AG08395 (cell line): ENCODE results near the gene BIRC7.

Experiments
- DNase-seq: peaks from one replicate; pipeline ENCODE4 v3.0.0; 2012; ENCODE audit warnings: mixed read lengths, low spot score

BIRC7 gene

DNA sequence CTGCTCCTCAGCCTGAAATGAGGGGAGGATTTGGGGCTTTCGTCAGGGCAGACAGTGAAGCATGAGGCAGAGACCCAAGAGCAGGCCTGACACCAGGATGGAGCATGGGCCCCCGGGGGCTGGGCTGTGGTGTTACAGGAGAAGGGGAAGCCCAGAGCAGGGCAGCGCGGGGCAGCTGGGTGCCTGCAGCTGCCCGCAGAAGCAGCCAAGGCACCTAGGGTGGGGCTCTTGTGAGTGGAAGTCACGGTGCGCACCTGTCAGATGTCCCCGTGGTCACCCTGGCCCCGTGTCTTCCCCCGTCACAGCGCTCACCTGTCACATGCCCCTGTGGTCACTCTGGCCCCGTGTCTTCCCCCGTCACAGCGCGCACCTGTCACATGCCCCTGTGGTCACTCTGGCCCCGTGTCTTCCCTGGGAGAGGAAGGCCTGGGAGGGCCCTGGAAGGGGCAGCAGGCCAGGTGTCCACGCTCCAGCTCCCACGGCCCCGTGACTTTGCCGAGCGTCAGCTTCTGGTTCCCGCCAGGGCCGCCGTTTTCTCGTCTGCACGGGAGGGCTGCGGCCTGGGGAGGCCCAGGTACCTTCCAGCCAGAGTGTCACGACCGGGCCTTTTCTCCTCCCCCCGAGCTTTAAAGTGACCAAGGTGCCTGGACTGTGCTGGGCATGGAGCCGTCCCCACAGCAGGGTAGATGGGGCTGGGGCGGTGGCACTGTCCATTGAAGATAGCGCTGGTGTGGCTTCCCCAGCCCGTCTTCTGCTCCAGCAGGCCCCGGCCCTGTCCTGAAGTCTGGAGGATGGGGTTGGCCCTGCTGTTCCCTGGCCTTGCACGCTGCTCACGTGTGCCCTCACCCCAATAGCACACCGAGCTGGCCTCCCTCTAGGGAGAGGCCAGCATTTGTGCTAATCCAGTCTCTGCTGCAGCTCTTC is 46.3 kb downstream of the BIRC7 start:
- no peak for DNase-seq

DNA sequence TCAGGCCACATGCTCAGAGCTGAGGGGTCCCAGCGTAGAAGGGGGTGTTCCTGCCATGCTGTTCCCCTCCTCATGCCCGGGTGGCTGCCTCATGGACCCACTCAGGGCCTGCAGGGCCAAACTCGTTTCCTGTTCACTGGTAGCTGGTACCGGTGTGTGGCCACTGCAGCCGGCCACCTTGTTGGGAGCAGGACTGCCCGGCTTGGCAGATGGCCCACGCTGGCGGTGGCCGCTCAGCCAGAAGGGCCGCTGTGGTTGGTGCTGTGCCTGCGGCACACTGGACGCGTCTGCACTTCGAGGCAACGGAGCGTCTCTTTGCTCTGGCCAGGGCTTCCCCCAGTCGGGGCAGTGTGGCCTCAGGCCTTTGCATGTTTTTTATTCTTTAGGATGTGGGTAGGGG is 47.2 kb downstream of the BIRC7 start:
- no peak for DNase-seq

DNA sequence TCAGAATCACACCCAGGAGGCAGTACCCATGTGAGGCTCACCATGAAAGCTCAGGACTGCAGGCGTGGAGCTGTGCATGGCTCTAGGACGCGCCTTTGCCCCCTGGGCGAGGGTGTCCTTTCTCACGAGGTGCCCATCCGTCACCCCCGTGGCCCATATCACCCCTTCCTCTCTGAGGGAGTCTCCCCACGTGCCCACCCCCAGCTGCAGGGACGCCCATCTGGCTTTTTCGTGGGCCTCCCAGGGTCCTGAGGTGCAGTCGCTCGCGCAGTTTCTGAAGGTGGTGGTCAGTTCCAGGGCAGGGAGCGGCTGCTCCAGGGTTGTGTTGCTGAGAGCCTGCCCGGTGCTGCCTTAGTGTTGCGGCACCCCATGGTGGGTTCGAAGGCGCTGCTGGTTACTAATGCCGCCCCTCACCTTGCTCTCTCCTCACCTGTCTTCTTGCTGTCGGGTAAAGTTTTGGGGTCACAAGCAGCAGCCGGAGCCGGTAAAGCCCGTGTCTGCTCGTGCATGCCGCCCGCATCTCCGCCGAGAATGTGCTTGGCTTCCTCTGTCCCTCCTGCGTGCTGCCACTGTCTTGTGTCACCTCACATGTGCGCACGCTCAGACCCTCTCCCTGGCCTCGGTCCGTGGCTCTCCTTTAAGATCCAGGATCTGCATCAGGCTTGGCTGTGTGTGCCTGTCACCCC is 47.8 kb downstream of the BIRC7 start:
- DNase-seq = no peak

DNA sequence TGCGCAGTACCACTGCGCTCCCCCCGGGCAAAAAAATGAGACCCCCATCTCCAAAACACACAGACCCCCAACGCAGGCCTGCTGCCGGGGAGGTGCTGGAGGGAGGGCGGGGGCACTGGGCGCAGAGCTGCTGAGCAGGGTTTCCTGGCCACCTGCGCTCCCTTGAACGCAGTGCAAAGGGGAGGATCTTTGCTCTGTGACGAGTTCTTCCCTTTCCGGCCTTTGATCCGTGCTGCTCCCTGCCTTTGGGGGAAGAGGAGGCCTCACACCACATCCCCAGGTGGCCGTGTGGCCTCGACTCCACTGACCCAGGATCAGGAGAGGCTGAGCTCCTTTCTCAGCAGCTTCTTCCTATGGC is 48.4 kb downstream of the BIRC7 start:
- no peak for DNase-seq

DNA sequence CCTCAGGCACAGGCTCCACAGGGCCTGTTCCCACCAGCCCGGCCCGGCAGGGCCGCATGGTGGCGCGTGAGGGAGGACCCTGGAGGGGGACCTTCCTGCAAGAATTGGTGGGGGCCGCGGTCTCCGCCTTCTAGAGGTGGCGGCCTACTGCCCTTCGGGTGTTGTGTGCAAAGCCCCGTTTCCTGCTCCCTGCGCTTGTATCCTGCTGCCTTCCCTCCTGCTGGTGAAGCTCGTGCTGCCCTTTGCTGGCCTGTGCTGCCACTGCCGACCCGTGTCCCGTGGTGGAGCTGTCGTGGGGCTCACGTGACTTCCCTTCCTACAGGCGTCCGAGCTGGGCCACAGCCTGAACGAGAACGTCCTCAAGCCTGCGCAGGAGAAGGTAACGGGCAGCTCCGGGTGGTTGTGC is 48.8 kb downstream of the BIRC7 start:
- DNase-seq = no peak

DNA sequence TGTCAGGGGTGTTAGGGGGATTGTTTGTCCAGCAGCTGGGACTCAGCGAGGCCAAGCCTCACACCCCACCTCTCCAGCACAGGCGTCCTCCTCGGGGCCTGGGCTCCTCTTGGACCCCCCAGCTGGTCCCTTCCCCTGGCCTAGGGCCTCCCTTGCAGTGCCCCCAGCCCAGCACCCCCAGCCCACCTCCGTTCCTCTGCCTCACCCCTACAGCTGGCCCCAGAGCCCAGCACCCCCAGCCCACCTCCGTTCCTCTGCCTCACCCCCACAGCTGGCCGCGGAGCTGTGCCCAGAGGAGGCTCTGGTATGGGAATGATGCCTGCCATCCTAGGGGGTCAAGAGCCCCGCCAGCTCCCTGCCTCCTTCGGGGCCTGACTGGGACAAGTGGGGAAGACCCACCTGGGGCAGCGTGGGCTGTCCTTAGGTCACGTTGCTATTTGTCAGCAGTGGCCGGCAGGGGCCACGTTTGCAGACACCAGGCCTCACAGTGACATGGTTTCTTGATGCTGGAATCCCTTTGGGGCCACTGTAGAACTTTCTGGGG is 49.3 kb downstream of the BIRC7 start:
- DNase-seq = no peak

DNA sequence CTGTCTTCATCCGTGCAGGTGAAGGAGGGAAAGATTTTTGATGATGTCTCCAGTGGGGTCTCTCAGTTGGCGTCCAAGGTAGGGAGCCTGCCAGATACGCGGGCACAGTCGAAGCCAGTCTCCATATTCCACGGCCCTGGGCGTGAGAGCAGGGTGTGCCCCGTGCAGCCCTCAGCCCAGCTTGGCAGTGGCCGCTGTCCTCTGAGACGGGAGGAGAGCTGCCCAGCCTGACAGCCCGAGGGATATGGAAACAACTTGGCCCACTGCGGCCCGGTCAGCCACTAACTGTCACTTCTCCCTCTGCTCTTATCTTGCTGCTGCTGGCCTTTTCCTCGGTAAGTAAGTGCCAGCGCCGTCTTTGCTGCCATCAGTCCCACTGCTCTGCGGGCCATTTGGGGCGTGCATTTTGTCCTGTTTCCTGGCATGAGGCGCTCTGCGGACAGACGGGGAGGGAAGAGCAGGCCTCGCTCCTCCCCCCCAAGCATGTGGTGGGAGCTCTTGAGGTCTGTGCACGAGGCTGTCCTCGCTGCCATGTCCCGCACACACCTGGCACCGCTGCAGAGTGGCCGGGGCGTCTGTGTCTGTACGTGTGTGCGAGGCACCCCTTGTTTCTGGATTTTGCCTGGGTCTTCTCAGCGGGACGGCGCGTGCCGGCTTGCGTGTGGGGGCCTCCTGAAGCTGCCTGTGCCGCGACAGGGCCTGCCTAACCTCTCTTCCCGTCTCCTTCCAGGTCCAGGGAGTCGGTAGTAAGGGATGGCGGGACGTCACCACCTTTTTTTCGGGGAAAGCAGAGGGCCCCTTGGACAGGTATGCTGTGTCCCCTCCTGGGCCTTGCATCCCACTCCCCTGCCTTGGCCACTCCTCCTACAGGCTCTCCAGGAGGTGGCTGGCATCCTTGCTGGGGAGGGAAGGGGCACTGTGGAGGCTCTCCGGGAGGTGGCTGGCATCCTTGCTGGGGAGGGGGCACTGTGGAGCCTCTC is 50.2 kb downstream of the BIRC7 start:
- no peak for DNase-seq

DNA sequence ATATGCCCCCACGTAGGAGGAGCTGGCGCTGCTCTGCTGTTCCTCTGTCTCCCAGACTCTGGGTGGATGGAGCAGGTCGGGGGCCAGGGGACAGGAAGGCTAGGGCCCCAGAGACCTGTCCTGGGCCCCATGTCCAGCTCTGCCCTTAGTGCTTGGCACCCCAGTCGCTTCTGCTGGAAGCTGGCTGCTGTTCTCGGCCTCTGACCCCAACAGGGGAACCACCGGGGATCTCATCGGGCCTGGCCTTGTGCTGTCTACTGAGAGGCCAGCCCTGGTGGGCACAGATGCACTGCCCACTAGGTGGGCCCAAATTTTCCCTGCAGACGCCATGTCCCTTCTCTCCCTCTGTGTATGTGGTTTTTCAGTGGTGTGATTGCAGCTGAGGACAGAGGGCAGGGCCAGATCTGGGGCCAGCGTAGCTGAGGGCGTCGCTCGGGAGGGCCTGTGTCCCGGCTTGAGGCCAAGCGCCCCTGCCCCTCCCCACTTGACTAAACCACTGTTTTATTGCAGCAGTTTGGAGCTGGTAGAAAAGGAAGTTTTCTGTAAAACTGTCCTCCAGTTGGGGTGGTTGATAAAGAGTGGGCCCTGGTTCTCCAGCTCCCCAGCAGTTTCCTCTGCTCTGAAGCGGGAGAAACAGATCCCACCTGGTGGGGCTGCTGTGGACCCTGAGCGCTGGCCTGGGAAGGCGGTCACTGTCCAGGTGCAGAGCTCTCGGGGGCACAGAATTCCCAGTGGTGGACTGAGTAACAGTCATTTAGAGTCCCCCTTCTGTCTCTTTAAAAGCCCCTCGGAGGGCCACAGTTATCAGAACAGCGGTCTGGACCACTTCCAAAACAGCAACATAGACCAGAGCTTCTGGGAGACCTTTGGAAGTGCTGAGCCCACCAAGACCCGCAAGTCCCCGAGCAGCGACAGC is 51.3 kb downstream of the BIRC7 start:
- DNase-seq = no peak

DNA sequence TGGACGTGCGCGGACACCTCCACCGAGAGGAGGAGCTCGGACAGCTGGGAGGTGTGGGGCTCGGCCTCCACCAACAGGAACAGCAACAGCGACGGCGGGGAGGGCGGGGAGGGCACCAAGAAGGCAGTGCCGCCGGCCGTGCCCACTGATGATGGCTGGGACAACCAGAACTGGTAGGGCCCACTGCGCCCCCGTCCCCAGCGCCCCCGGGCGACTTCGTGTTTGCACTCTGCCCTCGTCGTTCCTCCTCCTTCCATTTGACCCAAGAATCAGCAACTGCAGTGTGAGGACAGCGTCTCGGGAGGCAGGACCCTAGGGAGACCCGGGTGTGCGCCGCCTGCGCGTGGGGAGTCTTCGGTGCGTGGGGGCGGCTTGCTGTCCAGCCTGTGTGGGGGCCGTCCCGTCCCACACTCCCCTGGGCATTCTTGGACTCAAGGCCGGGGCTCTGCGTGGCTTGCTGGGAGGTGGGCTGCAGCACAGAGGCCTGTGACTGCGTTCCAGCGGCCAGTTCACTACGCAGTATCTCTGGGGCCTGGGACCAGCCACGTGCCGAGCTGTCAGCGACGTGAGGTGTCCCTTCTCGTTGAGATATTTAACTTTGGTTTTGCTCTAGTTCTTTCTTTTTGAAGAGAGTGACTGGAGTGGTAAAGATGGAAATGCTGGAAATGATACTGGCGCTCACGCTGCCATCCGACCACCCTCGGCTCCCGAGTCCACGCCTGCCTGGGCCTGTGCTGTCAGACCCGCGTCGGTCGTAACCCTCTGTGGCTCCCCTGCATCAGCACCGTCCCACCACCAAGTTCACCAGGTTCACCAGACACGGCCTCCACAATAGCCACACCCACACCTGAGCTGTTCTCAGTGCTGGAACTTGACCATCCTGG is 52.2 kb downstream of the BIRC7 start:
- DNase-seq = no peak

DNA sequence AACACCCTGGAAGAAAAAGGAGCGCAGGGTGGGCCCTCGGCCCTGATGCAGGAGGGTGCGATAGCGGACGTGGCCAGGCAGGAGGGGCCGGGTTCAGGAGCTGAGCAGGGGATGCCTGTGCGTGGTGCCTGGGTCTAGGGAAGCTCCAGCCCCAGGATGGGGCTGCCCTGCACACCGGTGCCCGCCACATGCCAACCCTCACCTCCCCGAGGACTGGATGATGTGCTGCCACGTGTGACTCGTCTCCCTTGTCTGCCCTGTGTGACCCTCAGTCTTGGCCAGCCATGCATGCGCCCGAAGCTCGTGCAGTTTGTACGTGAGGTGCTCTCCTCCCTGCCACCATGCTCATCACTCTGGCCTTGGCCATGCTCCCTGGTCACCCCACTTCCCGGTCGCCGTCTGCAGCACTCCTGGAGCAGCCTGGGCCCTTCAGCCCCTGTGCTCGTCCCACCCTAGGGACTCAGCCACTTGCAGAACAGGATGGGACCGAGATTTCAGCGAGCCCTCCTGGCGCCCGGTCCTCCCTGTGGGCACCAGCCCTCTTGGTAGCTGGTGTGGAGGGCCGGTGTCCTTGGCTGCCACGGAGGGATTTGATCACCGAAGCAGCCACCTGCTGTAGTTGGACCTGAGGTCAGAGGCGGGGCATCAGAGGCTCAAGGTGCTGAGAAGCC is 53.0 kb downstream of the BIRC7 start:
- DNase-seq = no peak

DNA sequence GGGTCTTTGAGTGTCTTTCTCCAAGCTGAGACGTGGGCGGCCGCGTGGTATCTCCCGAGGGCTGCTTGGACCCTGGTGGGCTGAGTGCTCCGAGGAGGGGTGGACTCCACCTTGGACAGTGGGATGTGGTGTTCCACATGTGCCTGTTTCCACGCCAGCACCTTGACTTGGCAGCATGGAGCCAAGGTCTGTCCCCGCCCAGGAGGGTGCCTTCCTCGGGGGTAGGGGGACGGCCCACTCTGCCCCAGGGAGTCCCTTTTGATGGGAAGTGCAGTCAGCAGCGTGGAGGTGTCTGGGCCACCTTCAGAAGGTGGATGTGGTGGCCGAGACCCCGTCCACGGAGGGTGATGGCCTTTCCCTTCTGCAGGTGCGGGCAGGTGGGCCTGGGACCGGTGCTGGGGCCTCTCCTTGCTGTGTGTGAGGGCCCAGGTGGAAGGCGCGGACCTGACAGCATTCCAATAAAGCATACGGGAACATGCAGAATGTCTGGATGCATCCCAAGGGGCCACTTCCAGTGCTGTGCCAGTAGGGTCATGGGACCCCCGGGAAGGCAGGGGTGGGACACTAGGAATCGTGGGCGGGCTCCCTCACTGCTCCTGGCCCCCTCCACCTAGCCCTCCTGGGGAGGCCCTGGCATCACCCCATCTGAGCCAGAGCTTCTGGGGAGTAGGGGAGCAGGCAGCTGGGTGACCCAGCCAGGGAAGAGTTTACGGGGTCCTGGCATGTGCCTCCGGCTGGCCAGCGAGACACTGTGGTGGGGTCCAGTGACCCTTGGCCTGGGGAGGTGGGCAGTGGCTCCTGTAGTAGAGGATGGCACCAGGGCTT is 53.8 kb downstream of the BIRC7 start:
- DNase-seq = no peak
